ENCODE data around the gene COL25A1. TPM values are rescaled to one million over a fixed set of nuclear protein-coding genes. Genes with fewer than 3 reads are reported as not detected.

Gene COL25A1
- total RNA-seq, 1 experiment from 2014 or later: not detected

GRCh38 chr4:108828620-108829019 lies 473.8 kb downstream of the COL25A1 start (continued):
- no peak for TF ChIP-seq RAD21 (IDR thresholded peaks at IDR 0.05; ENCODE audit: low read depth)
- TF ChIP-seq TCF7L2 (IDR thresholded peaks at IDR 0.05; ENCODE audit: borderline replicate concordance, extremely low read depth, insufficient read depth, insufficient read length): no peak

DNA sequence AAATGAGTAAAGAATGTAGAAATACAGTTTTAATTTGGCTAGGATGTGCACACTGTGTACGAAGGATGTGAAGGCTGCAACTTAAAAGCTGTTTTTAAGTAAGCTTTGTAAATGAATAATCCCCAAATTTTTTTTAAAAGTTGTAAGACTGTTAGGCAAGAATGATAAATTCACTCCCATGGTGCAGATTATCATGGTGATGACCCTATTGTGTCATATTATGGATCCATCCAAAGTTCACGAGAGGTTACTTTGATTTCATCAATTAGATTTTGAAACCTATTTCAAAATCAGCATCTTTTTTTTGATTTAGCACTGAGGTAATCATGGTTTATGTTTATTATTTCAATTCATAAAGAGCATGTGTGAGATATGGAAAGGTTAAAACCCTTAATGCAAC lies 476.7 kb downstream of the COL25A1 start:
- RAD21 ChIA-PET (ENCODE audit: low non-redundant PET in 1 of 2, low total read pairs in 2 of 2, uncharacterized antibody in 2 of 2, unreplicated experiment in 2 of 2): no interaction called here
- Histone ChIP-seq H3K36me3 (ENCODE audit: control insufficient read depth in 1 of 2, insufficient read depth in 2 of 2, low read length in 2 of 2) (no peaks in the 10 kb centered on the region), H3K9me3 (ENCODE audit: control insufficient read depth in 1 of 2, insufficient read depth in 1 of 2, low read depth in 1 of 2, low read length in 2 of 2) (no peaks in the 10 kb centered on the region), H4K20me1 (ENCODE audit: insufficient read depth) (no peaks in the 10 kb centered on the region), H3K9me2 (ENCODE audit: insufficient read depth) (no peaks in the 10 kb centered on the region), H3K79me2 (ENCODE audit: insufficient read depth, low read length) (no peaks in the 10 kb centered on the region), H3K4me3 (replicated peaks in 1 of 2; ENCODE audit: low read depth in 1 of 2, low read length in 2 of 2) (no peak overlapping the region), H3K27me3 (ENCODE audit: insufficient read depth, low read length) (peaks cover 42% of the 10 kb centered on the region), H3K27ac (ENCODE audit: low read depth, low read length) (no peak overlapping the region), H3K9ac (ENCODE audit: low read length) (no peak overlapping the region), H3K4me1 (ENCODE audit: control insufficient read depth in 1 of 2, insufficient read depth in 2 of 2, low read length in 2 of 2) (no peaks in the 10 kb centered on the region), H3K4me2 (ENCODE audit: low read length) (no peak overlapping the region), H2AFZ (ENCODE audit: low read depth, low read length, poor library complexity, severe bottlenecking) (no peak overlapping the region)
- POLR2A ChIA-PET: no interaction called here
- DNase-seq (ENCODE audit: low read depth, low spot score) (no peak), ATAC-seq (no peak)
- BruUV-seq (replicated peaks): no TSS peak
- intact Hi-C loops (cut with micrococcal nuclease): no loop called here
- TF ChIP-seq ZBTB33 (IDR thresholded peaks at IDR 0.05; ENCODE audit: extremely low read depth, insufficient replicate concordance, low read length) (no peak), ATF3 (IDR thresholded peaks at IDR 0.05) (no peak), SP1 (IDR thresholded peaks at IDR 0.05; ENCODE audit: low read depth) (no peak), EZH2 (IDR thresholded peaks at IDR 0.05) (no peak)
- CTCF ChIA-PET: no interaction called here
